Tibial nerve (tissue), 4 donors: ENCODE data around the gene THEMIS. TPM values are rescaled to one million over a fixed set of nuclear protein-coding genes. Genes with fewer than 3 reads are reported as not detected.
A peak's percentile ranks its signal among the peaks of the same experiment; 100 is the strongest.

Source experiments
- DNase-seq, 2 donors: peaks; one replicate each; pipeline ENCODE4 v3.0.0-alpha.2; 2019; ENCODE audit warnings: low spot score in 2 of 2
- H3K27ac ChIP-seq, 4 donors: fragments of 200-600 bp; sonication (generic) in 3 of 4; one replicate each; pipeline ENCODE4 v1.5.1; 2017 to 2019; ENCODE audit warnings: mild to moderate bottlenecking in 1 of 4
- H3K27me3 ChIP-seq, 2 donors: fragments of 200-600 bp; sonication (generic) in 1 of 2; one replicate each; pipeline versions ENCODE4 v1.5.1 to v1.6.0; 2017 to 2019
- H3K36me3 ChIP-seq, 3 donors: fragments of 200-600 bp; sonication (generic); one replicate each; pipeline ENCODE4 v1.5.1; 2018 to 2019
- H3K4me1 ChIP-seq, 4 donors: fragments of 200-600 bp; sonication (generic) in 3 of 4; one replicate each; pipeline ENCODE4 v1.5.1; 2017 to 2019
- H3K4me3 ChIP-seq, 4 donors: fragments of 200-600 bp; sonication (generic) in 3 of 4; one replicate each; pipeline ENCODE4 v1.5.1; 2017 to 2019; ENCODE audit warnings: mild to moderate bottlenecking in 1 of 4, moderate library complexity in 1 of 4
- H3K9me3 ChIP-seq, 4 donors: fragments of 200-600 bp; sonication (generic) in 3 of 4; one replicate each; pipeline ENCODE4 v1.5.1; 2017 to 2019
- CTCF ChIP-seq, 5 experiments: fragments of 200-600 bp in 3 of 5; fragments of 450-650 bp in 2 of 5; sonication (generic) in 3 of 5; IDR thresholded peaks; one replicate each; pipeline ENCODE4 v1.5.1; 2016 to 2019; ENCODE audit warnings: antibody characterized with exemption in 5 of 5, mild to moderate bottlenecking in 3 of 5, moderate library complexity in 2 of 5
- EP300 ChIP-seq, 2 donors: sonication (generic); formaldehyde crosslinking; IDR thresholded peaks; one replicate each; pipeline ENCODE4 v1.6.1; 2017; ENCODE audit warnings: antibody characterized with exemption in 2 of 2, mild to moderate bottlenecking in 1 of 2
- POLR2A ChIP-seq, 2 donors: fragments of 450-650 bp; IDR thresholded peaks; one replicate each; pipeline ENCODE4 v1.6.1; 2017; ENCODE audit warnings: antibody characterized with exemption in 2 of 2, mild to moderate bottlenecking in 2 of 2, moderate library complexity in 2 of 2
- WGBS, 2 donors: methylation state at CpG; one replicate each; pipeline ENCODE4 v1.1.5; 2018; 5-methylcytosine and 5-hydroxymethylcytosine counted together
- total RNA-seq, 4 donors: library from RNA; depleted of rRNA; stranded (reverse); fragments of >200 nt; gene quantifications; one replicate each; pipeline ENCODE4 v1.1.0, GENCODE V29; 2016

Gene THEMIS
- total RNA-seq, 4 donors from 2014 or later, result 0.22 to 0.98 (median 0.57) TPM

GRCh38 chr6:127737768-127738167, 163.1 kb downstream of the THEMIS start:
- DNase-seq, result no peak
- no peak overlapping the region for H3K27ac ChIP-seq
- H3K27me3 ChIP-seq, result peaks cover 0 to under 1% of the 10 kb centered on the region in 2 donors
- H3K4me1 ChIP-seq, result no peaks in the 10 kb centered on the region
- TF ChIP-seq POLR2A (IDR thresholded peaks at IDR 0.05) (no peak), CTCF (IDR thresholded peaks at IDR 0.05) (no peak), EP300 (IDR thresholded peaks at IDR 0.05) (no peak)
- 74 to 82% methylated on average over 3 of the region's 3 CpGs for WGBS, 2 donors
- H3K9me3 ChIP-seq, result no peaks in the 10 kb centered on the region
- H3K36me3 ChIP-seq, result no peaks in the 10 kb centered on the region
- no peak overlapping the region for H3K4me3 ChIP-seq

GRCh38 chr6:127737009-127737486, 163.8 kb downstream of the THEMIS start:
- DNase-seq, result peak in 1 of 2 donors; percentile 41
- H3K36me3 ChIP-seq, result no peaks in the 10 kb centered on the region
- no peak overlapping the region for H3K27ac ChIP-seq
- TF ChIP-seq EP300 (IDR thresholded peaks at IDR 0.05), result no peak
- peak; percentile 37 to 59 (median 54) for TF ChIP-seq CTCF (IDR thresholded peaks at IDR 0.05)
- H3K9me3 ChIP-seq, result no peaks in the 10 kb centered on the region
- peaks cover 0 to 5% of the 10 kb centered on the region in 2 donors for H3K27me3 ChIP-seq
- H3K4me1 ChIP-seq, result no peaks in the 10 kb centered on the region
- H3K4me3 ChIP-seq, result no peak overlapping the region

- H3K4me3 ChIP-seq, result no peak overlapping the region
- no peak overlapping the region for H3K27ac ChIP-seq
- no peaks in the 10 kb centered on the region for H3K4me1 ChIP-seq
- 78 to 84% methylated on average over 3 of the region's 3 CpGs for WGBS, 2 donors
- DNase-seq, result no peak
- TF ChIP-seq CTCF (IDR thresholded peaks at IDR 0.05) (no peak), EP300 (IDR thresholded peaks at IDR 0.05) (no peak), POLR2A (IDR thresholded peaks at IDR 0.05) (no peak)
- H3K27me3 ChIP-seq, result peaks cover 0 to 5% of the 10 kb centered on the region in 2 donors
- H3K36me3 ChIP-seq, result no peaks in the 10 kb centered on the region
- no peaks in the 10 kb centered on the region for H3K9me3 ChIP-seq
Observed at GRCh38 chr6:127732927-127733326, 167.9 kb downstream of the THEMIS start.

- H3K4me3 ChIP-seq, result no peak overlapping the region
- H3K27me3 ChIP-seq, result peaks cover 0 to 1% of the 10 kb centered on the region in 2 donors
Observed at GRCh38 chr6:127727260-127727953, 173.5 kb downstream of the THEMIS start.

More at GRCh38 chr6:127727260-127727953, 173.5 kb downstream of the THEMIS start:
- H3K9me3 ChIP-seq, result no peaks in the 10 kb centered on the region
- H3K4me1 ChIP-seq, result no peaks in the 10 kb centered on the region
- TF ChIP-seq CTCF (IDR thresholded peaks at IDR 0.05) (no peak), POLR2A (IDR thresholded peaks at IDR 0.05) (no peak), EP300 (IDR thresholded peaks at IDR 0.05) (no peak)
- H3K27ac ChIP-seq, result no peak overlapping the region
- H3K36me3 ChIP-seq, result no peaks in the 10 kb centered on the region
- 76 to 81% methylated on average over 1 of the region's 1 CpG for WGBS, 2 donors
- no peak for DNase-seq
